ENCODE measurements around the gene MRGPRD. TPM values are rescaled to one million over a fixed set of nuclear protein-coding genes. Genes with fewer than 3 reads are reported as not detected.

The MRGPRD gene
- total RNA-seq, 1 experiment from 2014 or later, result not detected

DNA sequence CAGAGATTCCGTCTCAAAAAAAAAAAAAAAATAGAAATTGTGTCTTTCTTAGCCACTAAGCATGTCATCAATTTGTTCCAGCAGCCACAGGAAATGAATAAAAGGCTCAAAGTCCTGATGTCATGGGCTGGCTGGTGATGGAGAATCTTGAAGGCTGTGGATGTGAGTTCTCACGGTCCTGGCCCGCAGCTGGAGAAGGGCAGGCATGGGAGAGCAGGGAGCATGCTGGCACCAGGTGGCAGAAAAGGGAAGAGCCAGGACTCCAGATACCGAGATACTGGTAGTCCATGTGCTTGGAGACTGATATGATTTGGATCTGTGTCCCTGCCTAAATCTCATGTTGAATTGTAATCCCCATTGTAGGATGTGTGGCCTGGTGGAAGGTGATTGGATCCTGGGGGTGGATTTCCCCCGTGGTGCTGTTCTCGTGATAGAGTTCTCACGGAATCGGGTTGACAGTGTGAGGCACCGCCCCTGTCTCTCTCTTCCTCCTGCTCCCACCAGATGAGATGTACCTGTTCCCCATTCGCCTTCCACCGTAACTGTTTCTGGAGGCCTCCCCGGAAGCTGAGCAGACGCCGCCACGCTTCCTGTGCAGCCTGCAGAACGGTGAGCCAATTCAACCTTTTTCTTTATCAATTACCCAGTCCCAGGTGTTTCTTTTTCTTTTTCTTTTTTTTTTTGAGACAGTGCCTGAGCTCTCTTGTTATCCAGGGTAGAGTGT lies 18.1 kb downstream of the MRGPRD start:
- Histone ChIP-seq H3K4me1 (replicated peaks) (no peaks in the 10 kb centered on the region), H3K27ac (no peak overlapping the region), H3K9me3 (replicated peaks) (no peaks in the 10 kb centered on the region), H3K27me3 (replicated peaks) (no peaks in the 10 kb centered on the region), H3K36me3 (no peaks in the 10 kb centered on the region), H3K4me3 (no peak overlapping the region)
- peak in 1 of 2 experiments; percentile 58 for DNase-seq (ENCODE audit: low read depth in 1 of 2, low spot score in 2 of 2)

DNA sequence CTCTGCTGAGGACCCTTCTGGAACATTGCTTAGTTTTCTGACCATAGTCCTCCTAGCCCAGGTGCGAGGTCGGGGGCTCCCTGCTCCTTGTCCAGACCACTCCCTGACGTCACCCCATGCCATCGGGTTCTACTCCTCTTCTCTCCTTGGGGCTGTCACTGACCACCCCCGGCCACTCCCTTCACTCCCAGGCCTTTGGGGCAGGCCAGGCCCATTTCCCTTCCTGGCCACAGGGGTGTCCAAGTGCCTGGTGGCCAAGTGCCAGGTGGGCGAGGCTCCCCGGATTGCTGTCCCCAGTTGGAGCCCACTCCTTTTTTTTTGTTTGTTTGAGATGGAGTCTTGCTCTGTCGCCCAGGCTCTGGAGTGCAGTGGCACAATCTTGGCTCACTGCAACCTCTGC lies 19.5 kb downstream of the MRGPRD start:
- Histone ChIP-seq H3K4me3 (no peak overlapping the region), H3K27ac (no peak overlapping the region), H3K4me1 (replicated peaks) (no peaks in the 10 kb centered on the region), H3K9me3 (replicated peaks) (no peaks in the 10 kb centered on the region), H3K36me3 (no peaks in the 10 kb centered on the region), H3K27me3 (replicated peaks) (no peaks in the 10 kb centered on the region)
- peak in 1 of 2 experiments; percentile 60 for DNase-seq (ENCODE audit: low read depth in 1 of 2, low spot score in 2 of 2)

GRCh38 chr11:68960294-68961071 lies 20.3 kb downstream of the MRGPRD start:
- H3K4me3 ChIP-seq, result no peak overlapping the region
- H3K27ac ChIP-seq, result no peak overlapping the region
- H3K36me3 ChIP-seq, result no peaks in the 10 kb centered on the region
- H3K27me3 ChIP-seq (replicated peaks), result no peaks in the 10 kb centered on the region
- DNase-seq (ENCODE audit: low read depth in 1 of 2, low spot score in 2 of 2), result peak in 1 of 2 experiments; percentile 57
- H3K4me1 ChIP-seq (replicated peaks), result no peaks in the 10 kb centered on the region
- no peaks in the 10 kb centered on the region for H3K9me3 ChIP-seq (replicated peaks)

DNA sequence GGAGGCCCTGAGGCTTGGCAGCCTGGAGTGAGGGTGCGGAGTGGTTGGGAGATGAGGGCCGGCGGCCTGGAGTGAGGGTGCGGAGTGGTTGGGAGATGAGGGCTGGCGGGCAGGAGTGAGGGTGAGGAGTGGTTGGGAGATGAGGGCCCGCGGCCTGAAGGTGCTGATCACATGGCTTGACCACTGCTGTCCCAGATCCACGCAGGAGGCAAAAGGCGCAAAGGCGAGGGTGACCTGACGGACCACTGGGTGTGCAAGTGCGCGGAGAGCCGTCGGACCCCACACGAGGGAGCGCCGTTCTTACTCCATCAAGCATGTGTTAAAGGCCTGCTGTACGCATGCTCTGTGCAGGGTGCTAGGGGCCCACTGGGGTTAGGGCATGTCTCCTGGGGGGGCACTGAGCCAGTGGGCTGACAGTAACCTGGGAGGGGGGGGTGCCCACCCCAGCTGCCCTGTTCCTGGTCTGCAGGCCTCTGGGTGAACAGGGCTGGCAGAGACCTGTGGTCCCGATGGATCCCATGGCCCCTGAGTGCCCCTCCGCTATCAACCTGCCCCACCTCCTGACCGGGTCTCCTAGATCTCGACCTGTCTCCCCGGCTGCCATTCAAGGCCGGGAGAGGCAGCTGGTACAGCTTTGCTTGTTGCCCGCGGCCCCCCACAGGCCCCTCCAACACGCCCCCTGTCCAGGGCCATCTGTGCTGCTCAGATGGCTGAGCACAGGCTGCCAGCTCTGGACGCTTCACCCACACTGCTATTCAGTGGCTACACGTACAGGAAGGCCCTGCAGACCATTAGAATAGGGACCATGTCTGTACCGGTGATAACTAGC lies 21.1 kb downstream of the MRGPRD start:
- Histone ChIP-seq H3K4me3 (no peak overlapping the region), H3K27me3 (replicated peaks) (no peaks in the 10 kb centered on the region), H3K36me3 (no peaks in the 10 kb centered on the region), H3K4me1 (replicated peaks) (no peaks in the 10 kb centered on the region), H3K9me3 (replicated peaks) (no peaks in the 10 kb centered on the region), H3K27ac (no peak overlapping the region)
- peak in 1 of 2 experiments; percentile 52 for DNase-seq (ENCODE audit: low read depth in 1 of 2, low spot score in 2 of 2)

- Histone ChIP-seq H3K9me3 (replicated peaks) (no peaks in the 10 kb centered on the region), H3K27me3 (replicated peaks) (no peaks in the 10 kb centered on the region), H3K4me3 (no peak overlapping the region), H3K4me1 (replicated peaks) (no peaks in the 10 kb centered on the region), H3K36me3 (no peaks in the 10 kb centered on the region), H3K27ac (no peak overlapping the region)
- no peak for DNase-seq (ENCODE audit: low read depth in 1 of 2, low spot score in 2 of 2)
These were observed 22.6 kb downstream of the MRGPRD start for GRCh38 chr11:68958211-68958610.

- H3K9me3 ChIP-seq (replicated peaks), result no peaks in the 10 kb centered on the region
- no peaks in the 10 kb centered on the region for H3K27me3 ChIP-seq (replicated peaks)
- no peaks in the 10 kb centered on the region for H3K4me1 ChIP-seq (replicated peaks)
- no peaks in the 10 kb centered on the region for H3K36me3 ChIP-seq
- H3K4me3 ChIP-seq, result no peak overlapping the region
- no peak overlapping the region for H3K27ac ChIP-seq
- no peak for DNase-seq (ENCODE audit: low read depth in 1 of 2, low spot score in 2 of 2)
These were observed 24.1 kb downstream of the MRGPRD start for GRCh38 chr11:68956547-68957254.

- Histone ChIP-seq H3K9me3 (replicated peaks) (no peaks in the 10 kb centered on the region), H3K36me3 (no peaks in the 10 kb centered on the region), H3K27me3 (replicated peaks) (no peaks in the 10 kb centered on the region), H3K27ac (no peak overlapping the region), H3K4me3 (no peak overlapping the region), H3K4me1 (replicated peaks) (no peaks in the 10 kb centered on the region)
- no peak for DNase-seq (ENCODE audit: low read depth in 1 of 2, low spot score in 2 of 2)
These were observed 24.6 kb downstream of the MRGPRD start for GRCh38 chr11:68956142-68956541.

DNA sequence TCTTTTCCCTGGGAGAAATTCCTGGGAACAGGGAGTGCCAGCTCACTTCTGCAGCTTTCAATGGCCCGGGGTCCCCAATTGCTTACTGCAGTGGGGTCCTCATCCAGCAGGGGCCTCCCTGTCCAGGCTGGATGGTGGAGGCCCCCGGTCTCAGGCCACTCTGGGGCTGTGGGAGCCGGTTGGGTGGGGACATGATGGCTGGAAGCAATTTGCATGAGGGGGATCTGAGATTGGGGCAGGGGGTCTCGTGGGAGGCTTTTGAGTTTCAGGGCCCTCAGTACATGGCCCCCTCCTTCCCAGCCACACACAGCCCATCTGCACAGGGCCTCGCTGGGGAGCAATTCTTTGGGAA lies 25.2 kb downstream of the MRGPRD start:
- no peaks in the 10 kb centered on the region for H3K27me3 ChIP-seq (replicated peaks)
- no peak for DNase-seq (ENCODE audit: low read depth in 1 of 2, low spot score in 2 of 2)
- no peaks in the 10 kb centered on the region for H3K4me1 ChIP-seq (replicated peaks)
- no peak overlapping the region for H3K4me3 ChIP-seq
- no peaks in the 10 kb centered on the region for H3K9me3 ChIP-seq (replicated peaks)
- no peaks in the 10 kb centered on the region for H3K36me3 ChIP-seq
- H3K27ac ChIP-seq, result no peak overlapping the region

- DNase-seq (ENCODE audit: low read depth in 1 of 2, low spot score in 2 of 2), result no peak
- Histone ChIP-seq H3K36me3 (no peaks in the 10 kb centered on the region), H3K27me3 (replicated peaks) (no peaks in the 10 kb centered on the region), H3K9me3 (replicated peaks) (no peaks in the 10 kb centered on the region), H3K4me1 (replicated peaks) (no peaks in the 10 kb centered on the region), H3K4me3 (no peak overlapping the region), H3K27ac (no peak overlapping the region)
These were observed 25.8 kb downstream of the MRGPRD start for GRCh38 chr11:68954836-68955606.

- Histone ChIP-seq H3K27me3 (replicated peaks) (no peaks in the 10 kb centered on the region), H3K9me3 (replicated peaks) (no peaks in the 10 kb centered on the region), H3K36me3 (no peaks in the 10 kb centered on the region), H3K27ac (no peak overlapping the region), H3K4me3 (no peak overlapping the region), H3K4me1 (replicated peaks) (peaks cover 9% of the 10 kb centered on the region)
- DNase-seq (ENCODE audit: low read depth in 1 of 2, low spot score in 2 of 2), result no peak
These were observed 30.0 kb downstream of the MRGPRD start for GRCh38 chr11:68950762-68951161.

DNA sequence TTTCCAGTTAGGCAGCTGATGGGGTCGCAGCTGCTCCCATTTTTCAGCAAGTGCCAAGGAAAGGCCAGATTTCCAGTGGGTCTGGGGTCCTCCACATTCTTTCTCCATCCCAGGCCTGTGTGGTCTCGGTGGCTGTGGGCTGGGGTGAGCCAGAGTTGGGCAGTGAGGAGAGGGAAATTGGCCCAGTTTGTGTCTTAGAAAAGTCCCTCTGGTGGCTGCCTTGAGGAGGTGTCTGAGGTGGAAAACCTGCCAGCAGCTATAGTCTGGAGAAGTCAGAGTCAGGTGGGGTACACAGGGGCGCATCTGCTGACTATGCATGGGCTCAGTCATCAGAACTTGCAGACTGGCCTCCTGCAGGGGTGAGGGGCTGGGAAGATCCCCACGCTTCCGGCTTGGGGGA lies 30.5 kb downstream of the MRGPRD start:
- H3K27me3 ChIP-seq (replicated peaks), result no peaks in the 10 kb centered on the region
- peak in 1 of 2 experiments; percentile 49 for DNase-seq (ENCODE audit: low read depth in 1 of 2, low spot score in 2 of 2)

DNA sequence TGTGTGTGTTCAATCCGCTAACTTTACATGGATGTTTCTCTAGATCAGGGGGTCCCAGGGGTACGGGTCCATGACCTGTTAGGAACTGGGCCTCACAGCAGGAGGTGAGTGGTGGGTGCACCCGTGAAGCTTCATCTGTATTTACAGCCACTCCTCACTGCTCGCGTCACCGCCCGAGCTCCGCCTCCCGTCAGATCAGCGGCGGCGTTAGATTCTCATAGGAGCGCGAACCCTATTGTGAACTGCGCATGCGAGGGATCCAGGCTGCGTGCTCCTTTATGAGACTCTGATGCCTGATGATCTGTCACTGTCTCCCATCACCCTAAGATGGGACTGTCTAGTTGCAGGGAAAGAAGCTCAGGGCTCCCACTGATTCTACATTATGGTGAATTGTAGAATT lies 31.9 kb downstream of the MRGPRD start:
- Histone ChIP-seq H3K36me3 (no peaks in the 10 kb centered on the region), H3K4me1 (replicated peaks) (peaks cover 13% of the 10 kb centered on the region), H3K4me3 (no peak overlapping the region), H3K27ac (no peak overlapping the region), H3K9me3 (replicated peaks) (no peaks in the 10 kb centered on the region), H3K27me3 (replicated peaks) (no peaks in the 10 kb centered on the region)
- no peak for DNase-seq (ENCODE audit: low read depth in 1 of 2, low spot score in 2 of 2)

More for the DNA sequence above, 30.5 kb downstream of the MRGPRD start:
- Histone ChIP-seq H3K27ac (no peak overlapping the region), H3K4me1 (replicated peaks) (peaks cover 13% of the 10 kb centered on the region), H3K4me3 (no peak overlapping the region), H3K9me3 (replicated peaks) (no peaks in the 10 kb centered on the region), H3K36me3 (no peaks in the 10 kb centered on the region)

DNA sequence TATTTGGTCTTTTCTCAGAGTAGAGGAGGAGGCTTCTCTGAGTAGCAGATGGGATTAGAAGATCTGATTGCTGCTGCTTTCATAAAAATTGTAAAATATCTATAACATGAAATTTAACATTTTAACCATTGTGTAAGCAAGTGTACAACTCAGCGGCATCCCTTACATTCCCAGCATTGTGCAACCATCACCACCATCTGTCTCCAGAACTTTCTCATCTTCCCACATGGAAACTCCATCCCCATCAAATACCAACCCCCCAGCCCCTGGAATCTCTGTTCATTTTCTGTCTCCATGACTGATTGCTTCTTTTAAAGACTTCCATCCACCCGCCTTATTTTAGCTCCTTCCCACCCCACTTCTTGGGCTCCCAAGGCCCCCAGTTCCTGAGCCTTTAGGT lies 32.3 kb downstream of the MRGPRD start:
- no peak overlapping the region for H3K27ac ChIP-seq
- no peaks in the 10 kb centered on the region for H3K36me3 ChIP-seq
- H3K4me1 ChIP-seq (replicated peaks), result peaks cover 13% of the 10 kb centered on the region
- no peak overlapping the region for H3K4me3 ChIP-seq
- no peaks in the 10 kb centered on the region for H3K9me3 ChIP-seq (replicated peaks)
- H3K27me3 ChIP-seq (replicated peaks), result no peaks in the 10 kb centered on the region
- no peak for DNase-seq (ENCODE audit: low read depth in 1 of 2, low spot score in 2 of 2)

Data from SJSA1 (cell line).